WI38 (cell line): ENCODE measurements around the gene UNC93B1.

Source experiments
- H3K4me3 ChIP-seq: 2 replicates; pipeline ENCODE4 v1.5.1; 2011; ENCODE audit warnings: low read depth, mild to moderate bottlenecking, control low read depth, low read length
- CTCF ChIP-seq: IDR thresholded peaks from 2 replicates; pipeline ENCODE4 v1.5.1; 2012; ENCODE audit warnings: low read depth, mild to moderate bottlenecking, control low read depth, low read length

UNC93B1 gene

GRCh38 chr11:68032997-68033707 lies 29.3 kb upstream of the UNC93B1 start:
- no peak overlapping the region for H3K4me3 ChIP-seq
- no peak for TF ChIP-seq CTCF

- TF ChIP-seq CTCF = no peak
- H3K4me3 ChIP-seq = no peak overlapping the region
Observed at GRCh38 chr11:68032003-68032402, 28.1 kb upstream of the UNC93B1 start.

- peak overlapping the region; percentile 87 for H3K4me3 ChIP-seq
- no peak for TF ChIP-seq CTCF
Observed at GRCh38 chr11:68031144-68031464, 27.2 kb upstream of the UNC93B1 start.

- peak within 1 kb of the TSS; percentile 87 for H3K4me3 ChIP-seq
- TF ChIP-seq CTCF = no peak
Observed at GRCh38 chr11:68030318-68031143, 26.6 kb upstream of the UNC93B1 start, which contains the start of gene NDUFS8. TSS of gene NDUFS8 (plus strand) at chr11:68030681. CDS start at chr11:68032152, 1,471 bp downstream.

GRCh38 chr11:68028802-68029545 lies 25.1 kb upstream of the UNC93B1 start:
- no peak for TF ChIP-seq CTCF
- no peak overlapping the region for H3K4me3 ChIP-seq

GRCh38 chr11:68027667-68028066 lies 23.8 kb upstream of the UNC93B1 start:
- no peak for TF ChIP-seq CTCF
- no peak overlapping the region for H3K4me3 ChIP-seq
